Testis (tissue), 3 donors: ENCODE results near the gene PDCL2. TPM values are rescaled to one million over a fixed set of nuclear protein-coding genes. Genes with fewer than 3 reads are reported as not detected.

ENCODE experiments used
- DNase-seq: peaks from one replicate; pipeline ENCODE4 v3.0.0-alpha.2; 2019
- H3K27ac ChIP-seq, 2 donors: fragments of 200-600 bp; sonication (generic); one replicate each; pipeline ENCODE4 v1.5.1; 2019
- H3K27me3 ChIP-seq: fragments of 200-600 bp; sonication (generic); one replicate; pipeline ENCODE4 v1.5.1; 2019
- H3K36me3 ChIP-seq: fragments of 200-600 bp; sonication (generic); one replicate; pipeline ENCODE4 v1.5.1; 2017; ENCODE audit warnings: low read depth; ENCODE audit errors: missing control alignments
- H3K4me1 ChIP-seq: fragments of 200-600 bp; sonication (generic); one replicate; pipeline ENCODE4 v1.5.1; 2019
- H3K4me3 ChIP-seq, 2 donors: fragments of 200-600 bp; sonication (generic); one replicate each; pipeline ENCODE4 v1.5.1; 2017 to 2019
- H3K9me3 ChIP-seq: fragments of 200-600 bp; sonication (generic); one replicate; pipeline ENCODE4 v1.5.1; 2017
- POLR2A ChIP-seq: fragments of 450-650 bp; IDR thresholded peaks from one replicate; pipeline ENCODE4 v1.6.1; 2017; ENCODE audit warnings: antibody characterized with exemption, mild to moderate bottlenecking, moderate library complexity
- WGBS, 2 donors: methylation state at CpG; one replicate each; pipeline ENCODE4 v1.1.5; 2018; 5-methylcytosine and 5-hydroxymethylcytosine counted together
- intact Hi-C: fragments of 100-400 bp; cut with DNase I; formaldehyde crosslinking; loops from one replicate; pipeline ENCODE4 v1.15.1; 2023; ENCODE audit warnings: low total_unique reads
- polyA plus RNA-seq: library from polyadenylated mRNA; stranded (reverse); fragments of 350-450 nt; fragmentation: Illumina TruSeq; extraction: RNeasy Lipid Tissue Mini Kit (QIAGEN cat#74804); gene quantifications from one replicate; pipeline ENCODE4 v1.2.3, GENCODE V29; 2014; ENCODE audit warnings: low read depth, low replicate concordance; ENCODE audit not compliant: insufficient read depth
- total RNA-seq, 2 donors: library from RNA; depleted of rRNA; stranded (reverse); fragments of >200 nt; gene quantifications; one replicate each; pipeline ENCODE4 v1.2.3, GENCODE V29; 2016
- TF ChIP-seq, protein P1 (sequence below), 3 experiments: fragments of 450-650 bp in 2 of 3; fragments of 200-600 bp in 1 of 3; sonication (generic) in 1 of 3; IDR thresholded peaks; one replicate each; pipeline ENCODE4 v1.5.1; 2016 to 2019; ENCODE audit warnings: antibody characterized with exemption in 3 of 3, mild to moderate bottlenecking in 2 of 3, moderate library complexity in 1 of 3

PDCL2 gene
- total and polyA plus RNA-seq, 3 donors from 2014 or later = 15.7 to 84.6 (median 28.6) TPM

DNA sequence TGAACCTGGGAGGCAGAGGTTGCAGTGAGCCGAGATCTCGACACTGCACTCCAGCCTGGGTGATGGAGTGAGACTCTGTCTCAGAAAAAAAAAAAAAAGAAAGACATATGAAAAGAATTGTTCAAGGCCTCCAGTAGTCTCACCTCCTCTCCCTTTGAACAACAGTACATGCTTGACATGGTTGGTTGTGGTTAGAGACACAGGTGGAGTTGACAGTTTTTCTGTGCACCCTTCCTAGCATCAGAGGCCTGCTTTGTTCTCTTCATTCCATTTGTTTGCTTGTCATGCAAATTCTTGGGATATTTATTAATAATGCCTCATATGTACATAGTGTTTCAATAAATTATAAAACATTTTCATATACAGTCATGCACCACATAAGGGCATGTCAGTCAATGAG, 18.3 kb upstream of the PDCL2 start:
- DNase-seq = no peak
- Histone ChIP-seq H3K4me3 (no peak overlapping the region), H3K27ac (no peak overlapping the region), H3K4me1 (no peaks in the 10 kb centered on the region), H3K36me3 (no peaks in the 10 kb centered on the region), H3K9me3 (no peaks in the 10 kb centered on the region), H3K27me3 (no peaks in the 10 kb centered on the region)
- 95 to 97% methylated on average over 2 of the region's 2 CpGs for WGBS, 2 donors
- intact Hi-C loops = no loop called here
- TF ChIP-seq, protein P1, sequence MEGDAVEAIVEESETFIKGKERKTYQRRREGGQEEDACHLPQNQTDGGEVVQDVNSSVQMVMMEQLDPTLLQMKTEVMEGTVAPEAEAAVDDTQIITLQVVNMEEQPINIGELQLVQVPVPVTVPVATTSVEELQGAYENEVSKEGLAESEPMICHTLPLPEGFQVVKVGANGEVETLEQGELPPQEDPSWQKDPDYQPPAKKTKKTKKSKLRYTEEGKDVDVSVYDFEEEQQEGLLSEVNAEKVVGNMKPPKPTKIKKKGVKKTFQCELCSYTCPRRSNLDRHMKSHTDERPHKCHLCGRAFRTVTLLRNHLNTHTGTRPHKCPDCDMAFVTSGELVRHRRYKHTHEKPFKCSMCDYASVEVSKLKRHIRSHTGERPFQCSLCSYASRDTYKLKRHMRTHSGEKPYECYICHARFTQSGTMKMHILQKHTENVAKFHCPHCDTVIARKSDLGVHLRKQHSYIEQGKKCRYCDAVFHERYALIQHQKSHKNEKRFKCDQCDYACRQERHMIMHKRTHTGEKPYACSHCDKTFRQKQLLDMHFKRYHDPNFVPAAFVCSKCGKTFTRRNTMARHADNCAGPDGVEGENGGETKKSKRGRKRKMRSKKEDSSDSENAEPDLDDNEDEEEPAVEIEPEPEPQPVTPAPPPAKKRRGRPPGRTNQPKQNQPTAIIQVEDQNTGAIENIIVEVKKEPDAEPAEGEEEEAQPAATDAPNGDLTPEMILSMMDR (IDR thresholded peaks at IDR 0.05) = no peak
- TF ChIP-seq POLR2A = no peak

DNA sequence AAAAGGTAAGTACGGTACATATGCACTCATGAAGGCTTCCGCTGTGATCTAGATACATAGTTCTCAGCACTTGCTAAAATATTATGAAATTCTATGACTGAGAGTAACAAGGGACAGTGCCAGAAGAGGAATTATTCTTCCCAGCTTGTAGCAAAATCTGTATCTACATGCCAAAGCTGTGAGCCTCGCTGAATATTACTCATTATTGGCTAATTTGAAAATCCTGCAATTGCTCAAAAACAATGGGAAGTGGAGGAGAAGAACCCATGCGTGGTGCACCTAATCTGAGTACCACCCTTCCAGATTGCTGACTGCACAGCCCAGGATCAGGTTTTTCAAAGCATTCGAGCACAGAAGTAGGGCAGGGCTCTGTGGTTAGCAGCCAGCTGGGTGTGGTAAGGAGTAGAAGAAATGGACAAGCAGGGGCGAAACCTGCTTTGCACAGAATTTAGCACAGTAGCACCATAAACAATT, 17.4 kb upstream of the PDCL2 start:
- Histone ChIP-seq H3K27ac (no peak overlapping the region), H3K27me3 (no peaks in the 10 kb centered on the region), H3K4me3 (no peak overlapping the region), H3K9me3 (no peaks in the 10 kb centered on the region), H3K4me1 (no peaks in the 10 kb centered on the region), H3K36me3 (no peaks in the 10 kb centered on the region)
- no peak for DNase-seq
- intact Hi-C loops = no loop called here
- TF ChIP-seq POLR2A = no peak
- TF ChIP-seq, protein P1 (IDR thresholded peaks at IDR 0.05) = no peak
- 81 to 89% methylated on average over 6 of the region's 6 CpGs for WGBS, 2 donors

DNA sequence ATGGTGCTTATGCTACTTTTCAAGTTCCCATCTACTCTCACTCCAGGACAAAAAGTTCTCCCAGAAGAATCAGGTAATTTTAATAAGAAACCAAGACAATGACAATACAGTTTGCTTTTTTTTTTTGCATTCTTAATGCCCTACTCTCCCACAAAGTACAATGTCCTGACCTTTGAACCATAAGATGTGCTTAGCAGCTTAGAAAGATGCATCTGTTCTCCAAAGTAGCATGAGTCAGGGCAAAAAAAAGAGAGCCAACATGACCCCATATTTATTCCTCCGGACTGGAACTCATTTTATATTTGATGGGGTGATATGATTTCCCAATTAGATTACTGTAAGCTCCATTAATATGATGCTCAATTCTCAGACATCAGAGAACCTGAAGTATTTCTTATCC, 16.5 kb upstream of the PDCL2 start:
- H3K27ac ChIP-seq = no peak overlapping the region
- no peak overlapping the region for H3K4me3 ChIP-seq
- intact Hi-C loops = no loop called here
- WGBS, 2 donors = 85% methylated on average over 1 of the region's 1 CpG
- no peaks in the 10 kb centered on the region for H3K4me1 ChIP-seq
- no peak for DNase-seq
- TF ChIP-seq, protein P1 (IDR thresholded peaks at IDR 0.05) = no peak
- no peak for TF ChIP-seq POLR2A
- no peaks in the 10 kb centered on the region for H3K36me3 ChIP-seq
- no peaks in the 10 kb centered on the region for H3K9me3 ChIP-seq
- H3K27me3 ChIP-seq = no peaks in the 10 kb centered on the region

DNA sequence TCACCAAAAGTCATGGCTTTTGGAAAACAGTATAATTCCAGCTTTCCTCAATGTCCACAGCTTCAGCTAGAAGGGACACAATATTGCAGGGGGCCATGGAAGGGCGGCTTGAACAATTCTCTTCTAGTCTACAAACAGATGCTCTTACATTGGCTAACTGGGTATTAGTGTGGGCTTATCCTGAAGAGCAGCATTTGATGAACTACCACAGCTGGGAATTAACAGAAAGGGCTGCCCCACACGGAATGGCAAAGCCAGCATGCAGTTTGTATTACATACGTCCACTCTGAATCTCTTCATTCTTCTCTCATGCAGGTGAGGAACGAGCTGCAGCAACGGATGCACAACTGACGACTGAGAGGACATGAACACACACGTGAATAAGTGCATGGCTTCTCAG, 13.0 kb upstream of the PDCL2 start:
- TF ChIP-seq, protein P1 (IDR thresholded peaks at IDR 0.05) = no peak
- TF ChIP-seq POLR2A = no peak
- Histone ChIP-seq H3K36me3 (no peaks in the 10 kb centered on the region), H3K4me3 (no peak overlapping the region), H3K4me1 (no peaks in the 10 kb centered on the region), H3K9me3 (no peaks in the 10 kb centered on the region), H3K27ac (no peak overlapping the region), H3K27me3 (no peaks in the 10 kb centered on the region)
- WGBS, 2 donors = 87 to 89% methylated on average over 7 of the region's 7 CpGs
- no peak for DNase-seq
- intact Hi-C loops = no loop called here

DNA sequence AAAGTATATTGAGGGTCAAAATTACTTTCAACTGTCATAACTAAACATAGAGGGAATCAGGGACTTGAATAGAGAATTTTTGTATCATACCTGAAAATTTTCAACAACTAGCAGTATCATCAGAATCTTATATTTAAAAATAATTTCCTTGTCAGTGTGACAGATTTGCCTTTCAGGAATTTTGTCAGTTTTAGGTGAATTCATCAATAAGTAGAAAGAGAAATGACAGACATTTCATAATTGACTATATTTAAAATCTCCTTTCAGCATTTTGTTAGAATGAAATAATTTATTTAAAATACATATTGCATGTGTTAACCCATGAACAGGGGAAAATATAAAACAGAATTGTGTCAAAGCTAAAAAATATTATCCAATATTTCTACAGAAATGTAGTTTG, 8.6 kb upstream of the PDCL2 start:
- no peaks in the 10 kb centered on the region for H3K36me3 ChIP-seq
- no peak for TF ChIP-seq POLR2A
- TF ChIP-seq, protein P1 (IDR thresholded peaks at IDR 0.05) = no peak
- intact Hi-C loops = no loop called here
- H3K4me3 ChIP-seq = no peak overlapping the region
- no peak for DNase-seq
- H3K27me3 ChIP-seq = no peaks in the 10 kb centered on the region
- no peak overlapping the region for H3K27ac ChIP-seq
- H3K9me3 ChIP-seq = no peaks in the 10 kb centered on the region
- H3K4me1 ChIP-seq = no peaks in the 10 kb centered on the region
